Stimulated activated CD8-positive, alpha-beta memory T cell treated with anti-CD3 and anti-CD28 coated beads, Interleukin-15, amount 100 ng/mL, for 24 hours (primary cell): Measurements from ENCODE around the gene TAF4.

ENCODE experiments used
- DNase-seq: peaks from one replicate; pipeline ENCODE4 v3.0.0-alpha.2; 2020; ENCODE audit warnings: low read depth

The TAF4 gene

DNA sequence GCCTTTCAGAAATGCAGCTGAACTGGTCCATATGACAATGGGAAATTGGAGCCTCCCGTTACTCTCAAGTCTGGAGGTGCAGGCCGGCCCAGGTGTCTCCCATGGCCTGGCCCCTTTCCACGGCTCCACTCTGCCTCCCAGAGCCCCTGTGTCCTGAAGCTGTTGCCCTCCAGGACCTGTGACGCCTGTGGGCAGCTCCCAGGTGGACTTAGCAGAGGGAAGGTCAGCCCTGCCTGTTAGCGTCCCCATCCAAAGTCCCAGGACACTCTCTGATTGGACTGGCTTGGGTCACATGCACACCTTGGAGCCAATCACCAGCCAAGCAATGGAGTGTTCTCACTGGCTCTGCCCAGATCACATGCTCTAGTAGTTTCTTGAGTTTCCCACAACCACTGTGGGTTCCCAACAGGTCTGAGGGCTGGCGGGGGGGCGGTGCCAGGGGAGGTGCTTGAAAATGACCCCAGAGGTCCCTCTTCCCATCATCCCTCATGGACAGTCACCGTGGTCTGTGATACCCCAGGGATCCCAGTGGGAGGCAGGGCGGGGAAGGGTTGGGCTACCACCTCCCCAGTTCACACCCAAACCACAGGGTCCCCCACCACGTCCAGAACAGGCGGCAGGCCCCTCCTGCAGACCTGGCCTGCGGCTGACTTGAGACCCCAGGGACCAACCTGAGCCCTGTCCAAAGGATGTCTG lies 135.6 kb downstream of the TAF4 start:
- no peak for DNase-seq

DNA sequence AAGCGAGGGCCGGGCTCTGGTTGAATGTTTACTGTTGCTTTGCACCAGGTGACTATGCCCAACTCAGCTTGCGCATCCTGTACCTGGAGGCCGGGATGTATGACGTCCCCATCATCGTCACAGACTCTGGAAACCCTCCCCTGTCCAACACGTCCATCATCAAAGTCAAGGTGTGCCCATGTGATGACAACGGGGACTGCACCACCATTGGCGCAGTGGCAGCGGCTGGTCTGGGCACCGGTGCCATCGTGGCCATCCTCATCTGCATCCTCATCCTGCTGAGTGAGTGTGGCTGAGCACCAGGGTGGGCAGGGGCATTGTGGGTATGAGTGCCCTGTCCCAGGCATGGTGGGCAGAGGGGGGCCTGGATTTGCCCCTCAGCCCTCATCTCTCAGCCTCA lies 136.1 kb downstream of the TAF4 start:
- DNase-seq: no peak

- no peak for DNase-seq
Observed at GRCh38 chr20:61927826-61928541, 137.7 kb downstream of the TAF4 start.

DNA sequence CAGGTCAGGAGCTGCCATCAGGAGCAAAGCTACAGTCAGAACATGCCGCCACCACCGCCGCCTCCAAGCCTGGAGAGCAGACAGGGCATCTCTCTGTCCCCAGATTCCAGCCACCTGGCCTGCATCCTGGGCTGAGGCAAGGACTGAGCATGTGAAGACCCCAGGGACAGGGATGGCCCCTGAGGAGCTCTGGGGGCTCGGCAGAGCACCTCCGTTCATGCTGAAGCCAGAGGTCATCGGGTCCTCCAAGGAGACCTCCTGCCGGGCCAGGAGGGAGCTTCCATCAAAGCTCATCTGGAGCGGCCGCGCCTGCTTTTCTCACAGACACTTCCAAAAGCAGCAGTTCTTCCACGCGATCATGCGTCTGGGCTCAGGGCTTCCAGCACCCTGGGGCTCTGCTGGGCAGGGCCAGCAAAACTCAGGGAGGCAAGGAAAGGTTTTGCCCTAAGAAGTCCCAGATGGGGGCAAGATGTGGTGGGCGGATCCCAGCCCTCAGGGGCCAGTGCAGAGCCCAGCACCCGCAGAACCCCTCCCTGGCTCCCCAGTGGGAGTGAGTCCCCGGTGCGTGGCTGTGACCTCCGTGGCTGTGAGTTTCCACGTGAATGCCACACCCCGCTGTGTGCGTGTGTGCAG lies 138.4 kb downstream of the TAF4 start:
- no peak for DNase-seq

GRCh38 chr20:61926796-61927192 lies 138.9 kb downstream of the TAF4 start:
- no peak for DNase-seq

DNA sequence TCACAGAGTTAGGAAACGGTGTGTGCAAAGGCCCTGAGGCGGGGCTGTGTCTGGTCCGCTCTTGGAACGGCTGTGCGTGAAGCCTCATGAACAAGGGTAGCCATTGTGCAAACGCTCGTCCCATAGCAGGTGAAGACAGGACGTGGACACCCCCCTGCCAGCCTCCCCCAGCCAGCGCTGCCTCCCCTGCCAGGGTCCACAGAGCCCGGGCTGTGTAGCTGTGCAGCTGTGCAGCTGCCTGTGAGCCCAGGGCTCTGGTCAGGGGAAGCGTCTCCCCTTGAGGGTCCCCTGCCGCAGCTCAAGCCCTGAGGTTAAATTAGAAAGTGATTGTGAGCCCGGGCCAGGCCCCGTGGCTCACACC lies 139.4 kb downstream of the TAF4 start:
- DNase-seq: no peak

DNA sequence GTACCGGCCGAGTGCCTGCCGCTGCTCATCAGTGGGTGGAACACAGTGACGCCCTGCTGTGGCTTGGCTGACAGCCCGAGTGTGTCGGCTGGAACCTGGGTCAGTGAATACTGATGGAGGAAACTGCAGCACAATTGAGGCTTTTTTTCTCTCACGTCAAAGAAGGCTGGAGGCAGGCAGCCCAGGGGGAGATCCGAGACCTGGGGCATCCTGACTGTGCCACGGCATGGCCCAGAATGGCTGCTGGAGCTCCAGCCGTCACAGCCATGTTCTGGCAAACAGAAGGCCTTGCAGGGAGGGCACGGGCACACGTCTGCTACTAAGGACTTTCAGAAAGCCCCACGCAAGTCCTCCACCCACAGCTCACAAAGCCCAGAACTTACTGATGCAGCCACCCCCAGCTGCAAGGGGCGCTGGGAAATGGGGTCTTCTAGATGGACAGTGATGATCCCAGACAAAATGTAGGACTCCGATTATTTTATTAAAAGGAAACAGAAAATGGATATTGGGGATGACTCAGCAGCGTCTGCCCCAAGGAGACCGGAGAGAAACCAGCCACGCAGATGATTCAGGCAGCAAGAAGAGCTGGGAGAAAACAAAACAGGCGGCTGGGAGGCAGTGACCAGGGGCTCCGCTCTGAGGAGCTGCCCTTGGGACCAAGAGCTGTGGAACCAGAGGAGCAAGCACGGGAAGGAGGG lies 140.0 kb downstream of the TAF4 start:
- DNase-seq: no peak

GRCh38 chr20:61924858-61925554 lies 140.7 kb downstream of the TAF4 start:
- DNase-seq: no peak
